GM18507 (cell line): ENCODE results near the gene ATP4B.

Source experiments
- DNase-seq: peaks from one replicate; pipeline ENCODE4 v3.0.0; 2011; ENCODE audit warnings: low read depth; ENCODE audit not compliant: insufficient read length; ENCODE audit errors: extremely low spot score
- FAIRE-seq: peaks from 2 replicates; lab custom pipeline; 2011; peaks lifted over from hg19 to GRCh38; lab: Jason Lieb, UNC

ATP4B gene

GRCh38 chr13:113657851-113658741, at the start of gene ATP4B:
Gene ATP4B, minus strand, starts transcription at chr13:113658198. Its CDS starts 54 bp downstream, at chr13:113658144.
- FAIRE-seq (no peak), DNase-seq (no peak)

GRCh38 chr13:113672002-113672651, 14.1 kb upstream of the ATP4B start:
- DNase-seq (no peak), FAIRE-seq (no peak)

GRCh38 chr13:113671066-113672001, 13.3 kb upstream of the ATP4B start:
- DNase-seq (no peak), FAIRE-seq (no peak)

GRCh38 chr13:113670541-113670940, 12.5 kb upstream of the ATP4B start:
- FAIRE-seq: no peak

GRCh38 chr13:113669755-113670341, 11.8 kb upstream of the ATP4B start:
- DNase-seq: no peak
- FAIRE-seq: no peak

More at GRCh38 chr13:113670541-113670940, 12.5 kb upstream of the ATP4B start:
- no peak for DNase-seq

- FAIRE-seq: no peak
- no peak for DNase-seq
Measured at GRCh38 chr13:113669231-113669754, 11.3 kb upstream of the ATP4B start.

GRCh38 chr13:113668491-113668971, 10.5 kb upstream of the ATP4B start:
- FAIRE-seq: no peak

GRCh38 chr13:113667771-113668490, 9.9 kb upstream of the ATP4B start:
- FAIRE-seq (no peak), DNase-seq (no peak)

More at GRCh38 chr13:113668491-113668971, 10.5 kb upstream of the ATP4B start:
- DNase-seq: no peak

- FAIRE-seq (no peak), DNase-seq (no peak)
Measured at GRCh38 chr13:113666951-113667701, 9.1 kb upstream of the ATP4B start, which contains the start of gene GRK1. Gene GRK1, plus strand, starts transcription at chr13:113667219. Its CDS starts 168 bp downstream, at chr13:113667387.

- no peak for FAIRE-seq
Measured at GRCh38 chr13:113666329-113666670, 8.3 kb upstream of the ATP4B start.

GRCh38 chr13:113665597-113666328, 7.8 kb upstream of the ATP4B start:
- no peak for FAIRE-seq
- DNase-seq: no peak

More at GRCh38 chr13:113666329-113666670, 8.3 kb upstream of the ATP4B start:
- no peak for DNase-seq

GRCh38 chr13:113664751-113665596, 7.0 kb upstream of the ATP4B start:
- DNase-seq: no peak

GRCh38 chr13:113663934-113664333, 5.9 kb upstream of the ATP4B start:
- DNase-seq: no peak
- no peak for FAIRE-seq

More at GRCh38 chr13:113664751-113665596, 7.0 kb upstream of the ATP4B start:
- FAIRE-seq: no peak

GRCh38 chr13:113661509-113661908, 3.5 kb upstream of the ATP4B start:
- DNase-seq (no peak), FAIRE-seq (no peak)

- no peak for DNase-seq
- FAIRE-seq: no peak
Measured at GRCh38 chr13:113660066-113660465, 2.1 kb upstream of the ATP4B start.

- DNase-seq (no peak), FAIRE-seq (no peak)
Measured at GRCh38 chr13:113659337-113659736, 1.3 kb upstream of the ATP4B start.
